Measurements from ENCODE around the gene EGR4. TPM values are rescaled to one million over a fixed set of nuclear protein-coding genes. Genes with fewer than 3 reads are reported as not detected.
"Not testable (repeated sequence)": the region's sequence is repeated elsewhere in the genome, so short reads cannot be mapped to it uniquely, and the experiment has no call there.

Gene EGR4
- total and polyA plus RNA-seq, 5 donors: 0.48 TPM; not detected in 4

- intact Hi-C loops (cut with DNase I); H3K27ac ChIP-seq (ENCODE audit: low read length); DNase-seq; H3K27me3 ChIP-seq (ENCODE audit: control insufficient read depth, insufficient read depth); H3K4me3 ChIP-seq (ENCODE audit: low read length); H3K4me1 ChIP-seq (ENCODE audit: control insufficient read depth, insufficient read depth, low read length); ATAC-seq; H3K9me3 ChIP-seq (ENCODE audit: control insufficient read depth, low read length): not testable (repeated sequence)
- WGBS: 91% methylated on average over 18 of the region's 18 CpGs
Measured at GRCh38 chr2:73262691-73263429, 30.5 kb downstream of the EGR4 start.

GRCh38 chr2:73262108-73262651 is 31.2 kb downstream of the EGR4 start:
- Histone ChIP-seq H3K4me1 (ENCODE audit: control insufficient read depth, insufficient read depth, low read length) (no peaks in the 10 kb centered on the region), H3K4me3 (ENCODE audit: low read length) (no peak overlapping the region), H3K27ac (ENCODE audit: low read length) (no peak overlapping the region), H3K27me3 (ENCODE audit: control insufficient read depth, insufficient read depth) (no peaks in the 10 kb centered on the region), H3K9me3 (ENCODE audit: control insufficient read depth, low read length) (no peaks in the 10 kb centered on the region)
- 90% methylated on average over 4 of the region's 4 CpGs for WGBS
- intact Hi-C loops (cut with DNase I): no loop called here
- ATAC-seq (no peak), DNase-seq (no peak)

DNA sequence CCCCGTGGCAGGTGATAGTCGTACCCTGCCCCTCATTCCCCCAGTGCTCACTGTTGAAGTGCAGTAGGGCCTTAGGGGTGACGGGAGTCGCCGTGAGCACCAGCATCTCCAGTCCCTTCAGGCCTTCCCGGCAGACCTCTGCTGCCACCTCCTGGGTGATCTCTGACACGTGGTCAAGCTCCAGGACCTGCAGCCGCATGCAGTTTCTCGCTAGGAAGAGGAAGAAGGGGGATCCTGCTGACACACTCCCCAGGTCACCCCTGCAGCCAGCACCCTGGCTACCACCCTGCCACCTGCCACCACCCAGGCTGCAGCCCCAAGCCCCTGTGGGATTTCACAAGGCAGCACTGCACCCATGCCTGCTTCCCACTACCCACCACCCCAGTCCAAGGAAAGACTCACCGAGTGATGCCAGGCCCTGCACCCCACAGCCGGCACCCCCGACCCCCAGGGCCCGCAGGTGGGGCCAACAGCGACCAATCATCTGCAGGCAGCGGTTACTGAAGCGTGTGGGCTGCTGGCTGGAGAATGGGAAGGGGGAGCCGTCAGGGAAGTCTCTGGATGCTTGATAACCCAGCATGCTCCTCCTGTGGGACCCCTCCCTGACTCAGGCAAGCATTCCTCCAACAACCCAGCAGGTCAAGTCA is 32.9 kb downstream of the EGR4 start:
- intact Hi-C loops (cut with DNase I): no loop called here
- ATAC-seq: peak; percentile 29 to 47
- no peaks in the 10 kb centered on the region for H3K27me3 ChIP-seq (ENCODE audit: control insufficient read depth, insufficient read depth)
- 24% methylated on average over 17 of the region's 17 CpGs for WGBS
- H3K4me1 ChIP-seq (ENCODE audit: control insufficient read depth, insufficient read depth, low read length): no peaks in the 10 kb centered on the region
- no peak overlapping the region for H3K4me3 ChIP-seq (ENCODE audit: low read length)
- H3K27ac ChIP-seq (ENCODE audit: low read length): no peak overlapping the region
- DNase-seq: peak; percentile 36 to 73 (median 73)
- H3K9me3 ChIP-seq (ENCODE audit: control insufficient read depth, low read length): no peaks in the 10 kb centered on the region

DNA sequence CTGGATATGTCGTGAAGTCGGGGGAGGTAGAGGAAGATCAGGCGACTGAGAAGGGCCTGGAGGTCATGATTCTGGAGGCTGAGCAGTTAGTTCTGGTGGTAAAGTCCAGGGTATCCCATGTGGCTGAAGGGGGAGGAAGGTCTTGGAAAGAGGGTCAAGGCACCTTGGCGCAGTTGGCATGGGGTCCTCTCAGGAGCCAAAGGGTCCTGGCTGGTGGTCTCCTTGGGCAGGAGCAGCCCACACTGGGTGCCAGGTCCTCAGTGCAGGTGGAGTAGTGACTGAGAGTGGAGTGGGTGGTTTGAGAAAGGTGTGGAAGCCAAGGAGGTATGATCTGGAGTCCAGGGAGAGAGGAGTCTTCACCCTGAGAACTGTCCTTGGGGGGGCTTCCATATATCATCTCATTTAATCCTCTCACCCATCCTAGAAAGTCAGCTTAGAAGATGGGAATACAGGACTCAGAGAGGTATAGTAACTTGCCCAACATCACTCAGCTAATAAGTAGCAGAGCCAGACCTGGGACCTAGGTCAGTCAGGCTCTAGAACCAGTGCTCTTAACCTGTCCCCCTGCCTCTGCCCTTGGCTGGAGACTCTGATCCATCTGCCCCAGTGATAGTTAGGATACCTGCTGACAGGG is 33.5 kb downstream of the EGR4 start:
- Histone ChIP-seq H3K9me3 (ENCODE audit: control insufficient read depth, low read length) (no peaks in the 10 kb centered on the region), H3K4me3 (ENCODE audit: low read length) (no peak overlapping the region), H3K27me3 (ENCODE audit: control insufficient read depth, insufficient read depth) (no peaks in the 10 kb centered on the region), H3K27ac (ENCODE audit: low read length) (no peak overlapping the region), H3K4me1 (ENCODE audit: control insufficient read depth, insufficient read depth, low read length) (no peaks in the 10 kb centered on the region)
- DNase-seq (no peak), ATAC-seq (no peak)
- WGBS: 87% methylated on average over 4 of the region's 4 CpGs
- intact Hi-C loops (cut with DNase I): no loop called here

GRCh38 chr2:73259276-73259675 is 34.1 kb downstream of the EGR4 start:
- H3K9me3 ChIP-seq (ENCODE audit: control insufficient read depth, low read length): no peaks in the 10 kb centered on the region
- DNase-seq (no peak), ATAC-seq (no peak)
- H3K27ac ChIP-seq (ENCODE audit: low read length): no peak overlapping the region
- WGBS: 92% methylated on average over 8 of the region's 8 CpGs
- no peaks in the 10 kb centered on the region for H3K4me1 ChIP-seq (ENCODE audit: control insufficient read depth, insufficient read depth, low read length)
- H3K27me3 ChIP-seq (ENCODE audit: control insufficient read depth, insufficient read depth): no peaks in the 10 kb centered on the region
- no peak overlapping the region for H3K4me3 ChIP-seq (ENCODE audit: low read length)
- intact Hi-C loops (cut with DNase I): no loop called here

GRCh38 chr2:73258913-73259215 is 34.5 kb downstream of the EGR4 start:
- no peak overlapping the region for H3K27ac ChIP-seq (ENCODE audit: low read length)
- ATAC-seq (no peak), DNase-seq (no peak)
- H3K4me1 ChIP-seq (ENCODE audit: control insufficient read depth, insufficient read depth, low read length): no peaks in the 10 kb centered on the region
- 96% methylated on average over 9 of the region's 9 CpGs for WGBS
- no peaks in the 10 kb centered on the region for H3K9me3 ChIP-seq (ENCODE audit: control insufficient read depth, low read length)
- no peak overlapping the region for H3K4me3 ChIP-seq (ENCODE audit: low read length)
- no peaks in the 10 kb centered on the region for H3K27me3 ChIP-seq (ENCODE audit: control insufficient read depth, insufficient read depth)
- intact Hi-C loops (cut with DNase I): no loop called here

- no peak overlapping the region for H3K27ac ChIP-seq (ENCODE audit: low read length)
- DNase-seq: no peak
- no peak for ATAC-seq
- WGBS: 84% methylated on average over 8 of the region's 8 CpGs
- H3K27me3 ChIP-seq (ENCODE audit: control insufficient read depth, insufficient read depth): no peaks in the 10 kb centered on the region
- no peak overlapping the region for H3K4me3 ChIP-seq (ENCODE audit: low read length)
- no peaks in the 10 kb centered on the region for H3K4me1 ChIP-seq (ENCODE audit: control insufficient read depth, insufficient read depth, low read length)
- H3K9me3 ChIP-seq (ENCODE audit: control insufficient read depth, low read length): no peaks in the 10 kb centered on the region
- intact Hi-C loops (cut with DNase I): no loop called here
Measured at GRCh38 chr2:73258186-73258912, 35.0 kb downstream of the EGR4 start.

DNA sequence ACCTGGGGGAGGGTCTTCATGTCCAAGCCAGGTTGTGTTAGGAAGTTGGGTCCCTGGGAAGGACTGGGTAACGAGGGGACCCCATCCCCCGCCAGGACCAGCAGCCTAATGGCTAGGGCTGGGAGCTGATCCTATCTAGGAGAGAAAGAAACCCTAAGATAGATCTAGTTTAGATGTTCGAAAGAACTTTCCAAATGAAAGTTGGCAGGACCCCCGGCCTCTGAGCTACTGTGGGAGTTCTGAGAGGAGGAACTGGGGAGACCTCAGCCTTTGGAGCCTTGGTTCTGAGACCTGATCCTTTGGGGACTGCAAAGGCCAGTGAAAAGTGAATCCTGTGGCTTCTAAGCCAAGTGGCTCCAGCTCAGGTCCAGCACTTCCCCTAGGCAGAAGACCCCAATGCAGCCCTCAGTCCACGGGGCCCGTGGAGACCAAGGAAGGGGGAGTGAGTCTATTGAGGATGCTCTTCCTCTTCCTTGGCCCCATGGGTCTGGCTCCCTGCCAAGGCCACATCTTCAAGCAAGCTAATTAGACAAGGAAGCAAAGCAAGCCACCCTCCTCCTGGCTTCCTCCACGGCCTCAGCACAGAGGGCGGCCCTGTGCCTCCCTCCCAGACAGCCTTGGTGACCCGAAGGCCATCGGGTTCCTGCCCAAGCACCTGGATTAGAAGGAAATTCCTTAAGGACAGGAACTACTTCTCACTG is 35.8 kb downstream of the EGR4 start:
- 59% methylated on average over 10 of the region's 10 CpGs for WGBS
- intact Hi-C loops (cut with DNase I): no loop called here

DNA sequence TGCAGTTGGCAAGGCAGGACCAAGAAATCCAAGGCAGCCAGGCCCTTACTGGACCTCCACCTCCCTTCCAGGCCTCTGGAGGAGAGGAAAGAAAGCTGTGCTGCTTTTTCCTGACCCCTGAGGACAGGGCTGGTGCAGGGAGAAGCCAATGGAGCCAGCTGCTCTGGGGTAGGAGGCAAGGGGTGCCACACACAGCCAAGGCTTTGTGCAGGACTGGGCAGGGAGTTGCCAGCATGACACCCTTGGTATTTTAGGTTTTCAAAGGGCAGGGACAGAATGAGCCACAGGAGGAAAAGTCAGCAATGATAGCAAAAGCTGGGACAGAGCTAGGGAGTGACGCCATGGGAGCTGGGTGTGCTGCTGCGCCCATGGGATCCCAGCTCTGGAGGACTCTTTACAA is 36.3 kb downstream of the EGR4 start:
- no peaks in the 10 kb centered on the region for H3K27me3 ChIP-seq (ENCODE audit: control insufficient read depth, insufficient read depth)
- DNase-seq (no peak), ATAC-seq (no peak)
- no peaks in the 10 kb centered on the region for H3K9me3 ChIP-seq (ENCODE audit: control insufficient read depth, low read length)
- H3K4me1 ChIP-seq (ENCODE audit: control insufficient read depth, insufficient read depth, low read length): no peaks in the 10 kb centered on the region
- 94% methylated on average over 2 of the region's 2 CpGs for WGBS
- no peak overlapping the region for H3K4me3 ChIP-seq (ENCODE audit: low read length)
- H3K27ac ChIP-seq (ENCODE audit: low read length): no peak overlapping the region
- intact Hi-C loops (cut with DNase I): no loop called here

More for the DNA sequence above, 35.8 kb downstream of the EGR4 start:
- H3K4me3 ChIP-seq (ENCODE audit: low read length): no peak overlapping the region
- ATAC-seq: no peak
- DNase-seq: peak in 1 of 3 donors; percentile 76
- H3K9me3 ChIP-seq (ENCODE audit: control insufficient read depth, low read length): no peaks in the 10 kb centered on the region
- H3K27me3 ChIP-seq (ENCODE audit: control insufficient read depth, insufficient read depth): no peaks in the 10 kb centered on the region
- no peaks in the 10 kb centered on the region for H3K4me1 ChIP-seq (ENCODE audit: control insufficient read depth, insufficient read depth, low read length)
- H3K27ac ChIP-seq (ENCODE audit: low read length): no peak overlapping the region

DNA sequence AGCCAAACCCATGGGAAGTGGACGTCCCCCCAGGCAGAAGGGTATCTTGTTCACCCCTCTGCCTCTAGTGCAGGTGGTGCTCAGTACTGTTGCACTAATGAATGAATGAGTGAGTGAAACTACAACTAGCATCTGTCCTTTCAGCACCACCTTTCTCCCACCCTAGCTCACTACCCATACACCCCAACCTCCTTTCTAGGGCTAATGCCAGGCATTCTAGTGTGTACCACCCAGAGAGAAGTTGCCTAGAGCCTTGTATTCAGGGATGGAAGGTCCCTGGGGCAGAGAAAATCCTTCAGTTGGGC is 36.8 kb downstream of the EGR4 start:
- DNase-seq: no peak
- no peak for ATAC-seq
- Histone ChIP-seq H3K4me1 (ENCODE audit: control insufficient read depth, insufficient read depth, low read length) (no peaks in the 10 kb centered on the region), H3K4me3 (ENCODE audit: low read length) (no peak overlapping the region), H3K27me3 (ENCODE audit: control insufficient read depth, insufficient read depth) (no peaks in the 10 kb centered on the region), H3K9me3 (ENCODE audit: control insufficient read depth, low read length) (no peaks in the 10 kb centered on the region), H3K27ac (ENCODE audit: low read length) (no peak overlapping the region)
- 77% methylated on average over 1 of the region's 1 CpG for WGBS
- intact Hi-C loops (cut with DNase I): no loop called here
